ENCODE data around the gene ZNF827. TPM values are rescaled to one million over a fixed set of nuclear protein-coding genes. Genes with fewer than 3 reads are reported as not detected.

ZNF827 gene
- polyA plus RNA-seq, 1 donor from 2014 or later: 12.1 TPM

DNA sequence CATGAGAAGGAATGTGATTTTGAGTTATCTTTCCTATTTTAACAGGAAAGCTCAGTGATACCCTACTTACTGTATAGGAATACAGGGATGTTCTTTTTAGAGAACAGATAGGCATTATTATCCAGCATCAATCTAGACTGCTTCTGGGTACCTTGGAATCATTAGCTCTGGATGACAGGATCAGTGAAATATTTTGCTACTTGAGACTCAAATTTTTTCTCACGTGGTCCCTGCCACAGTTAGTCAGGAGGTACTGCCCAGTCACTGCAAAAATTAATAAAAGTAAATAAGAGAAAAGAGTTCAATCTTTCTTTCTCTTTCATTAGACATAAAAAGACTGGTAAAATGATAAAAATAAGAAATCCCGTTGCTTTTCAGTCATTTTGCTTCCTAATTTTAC lies 5.5 kb downstream of the ZNF827 start:
- Histone ChIP-seq H3K27me3 (ENCODE audit: insufficient read depth, low read depth, low read length) (no peaks in the 10 kb centered on the region), H4K20me1 (ENCODE audit: insufficient read depth) (peaks cover 15% of the 10 kb centered on the region), H3K4me3 (ENCODE audit: low read length) (no peak overlapping the region), H3K9ac (ENCODE audit: low read length) (no peak overlapping the region), H3K4me2 (ENCODE audit: low read length) (no peak overlapping the region), H2AFZ (ENCODE audit: low read depth, low read length) (no peak overlapping the region), H3K9me2 (ENCODE audit: insufficient read depth, low read length) (no peaks in the 10 kb centered on the region), H3K36me3 (ENCODE audit: insufficient read depth, low read length) (no peaks in the 10 kb centered on the region), H3K79me2 (replicated peaks; ENCODE audit: insufficient read depth, low read length) (peaks cover 81% of the 10 kb centered on the region), H3K27ac (ENCODE audit: low read length) (no peak overlapping the region), H3F3A (ENCODE audit: insufficient read depth, low read length, poor library complexity, severe bottlenecking) (no peaks in the 10 kb centered on the region), H3K9me3 (ENCODE audit: low read length) (no peaks in the 10 kb centered on the region)
- TF ChIP-seq, protein P1, sequence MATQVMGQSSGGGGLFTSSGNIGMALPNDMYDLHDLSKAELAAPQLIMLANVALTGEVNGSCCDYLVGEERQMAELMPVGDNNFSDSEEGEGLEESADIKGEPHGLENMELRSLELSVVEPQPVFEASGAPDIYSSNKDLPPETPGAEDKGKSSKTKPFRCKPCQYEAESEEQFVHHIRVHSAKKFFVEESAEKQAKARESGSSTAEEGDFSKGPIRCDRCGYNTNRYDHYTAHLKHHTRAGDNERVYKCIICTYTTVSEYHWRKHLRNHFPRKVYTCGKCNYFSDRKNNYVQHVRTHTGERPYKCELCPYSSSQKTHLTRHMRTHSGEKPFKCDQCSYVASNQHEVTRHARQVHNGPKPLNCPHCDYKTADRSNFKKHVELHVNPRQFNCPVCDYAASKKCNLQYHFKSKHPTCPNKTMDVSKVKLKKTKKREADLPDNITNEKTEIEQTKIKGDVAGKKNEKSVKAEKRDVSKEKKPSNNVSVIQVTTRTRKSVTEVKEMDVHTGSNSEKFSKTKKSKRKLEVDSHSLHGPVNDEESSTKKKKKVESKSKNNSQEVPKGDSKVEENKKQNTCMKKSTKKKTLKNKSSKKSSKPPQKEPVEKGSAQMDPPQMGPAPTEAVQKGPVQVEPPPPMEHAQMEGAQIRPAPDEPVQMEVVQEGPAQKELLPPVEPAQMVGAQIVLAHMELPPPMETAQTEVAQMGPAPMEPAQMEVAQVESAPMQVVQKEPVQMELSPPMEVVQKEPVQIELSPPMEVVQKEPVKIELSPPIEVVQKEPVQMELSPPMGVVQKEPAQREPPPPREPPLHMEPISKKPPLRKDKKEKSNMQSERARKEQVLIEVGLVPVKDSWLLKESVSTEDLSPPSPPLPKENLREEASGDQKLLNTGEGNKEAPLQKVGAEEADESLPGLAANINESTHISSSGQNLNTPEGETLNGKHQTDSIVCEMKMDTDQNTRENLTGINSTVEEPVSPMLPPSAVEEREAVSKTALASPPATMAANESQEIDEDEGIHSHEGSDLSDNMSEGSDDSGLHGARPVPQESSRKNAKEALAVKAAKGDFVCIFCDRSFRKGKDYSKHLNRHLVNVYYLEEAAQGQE (IDR thresholded peaks at IDR 0.05; ENCODE audit: borderline replicate concordance): no peak
- TF ChIP-seq, protein P2, sequence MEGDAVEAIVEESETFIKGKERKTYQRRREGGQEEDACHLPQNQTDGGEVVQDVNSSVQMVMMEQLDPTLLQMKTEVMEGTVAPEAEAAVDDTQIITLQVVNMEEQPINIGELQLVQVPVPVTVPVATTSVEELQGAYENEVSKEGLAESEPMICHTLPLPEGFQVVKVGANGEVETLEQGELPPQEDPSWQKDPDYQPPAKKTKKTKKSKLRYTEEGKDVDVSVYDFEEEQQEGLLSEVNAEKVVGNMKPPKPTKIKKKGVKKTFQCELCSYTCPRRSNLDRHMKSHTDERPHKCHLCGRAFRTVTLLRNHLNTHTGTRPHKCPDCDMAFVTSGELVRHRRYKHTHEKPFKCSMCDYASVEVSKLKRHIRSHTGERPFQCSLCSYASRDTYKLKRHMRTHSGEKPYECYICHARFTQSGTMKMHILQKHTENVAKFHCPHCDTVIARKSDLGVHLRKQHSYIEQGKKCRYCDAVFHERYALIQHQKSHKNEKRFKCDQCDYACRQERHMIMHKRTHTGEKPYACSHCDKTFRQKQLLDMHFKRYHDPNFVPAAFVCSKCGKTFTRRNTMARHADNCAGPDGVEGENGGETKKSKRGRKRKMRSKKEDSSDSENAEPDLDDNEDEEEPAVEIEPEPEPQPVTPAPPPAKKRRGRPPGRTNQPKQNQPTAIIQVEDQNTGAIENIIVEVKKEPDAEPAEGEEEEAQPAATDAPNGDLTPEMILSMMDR (IDR thresholded peaks at IDR 0.05; ENCODE audit: poor library complexity, severe bottlenecking): no peak
- TF ChIP-seq MXI1 (conservative IDR thresholded peaks at IDR 0.05; ENCODE audit: poor library complexity, severe bottlenecking) (no peak), EP300 (conservative IDR thresholded peaks at IDR 0.05; ENCODE audit: poor library complexity, severe bottlenecking) (no peak), POLR2AphosphoS5 (IDR thresholded peaks at IDR 0.05) (no peak), SMC3 (conservative IDR thresholded peaks at IDR 0.05; ENCODE audit: poor library complexity) (no peak), TAF1 (IDR thresholded peaks at IDR 0.05; ENCODE audit: low read depth) (no peak)

DNA sequence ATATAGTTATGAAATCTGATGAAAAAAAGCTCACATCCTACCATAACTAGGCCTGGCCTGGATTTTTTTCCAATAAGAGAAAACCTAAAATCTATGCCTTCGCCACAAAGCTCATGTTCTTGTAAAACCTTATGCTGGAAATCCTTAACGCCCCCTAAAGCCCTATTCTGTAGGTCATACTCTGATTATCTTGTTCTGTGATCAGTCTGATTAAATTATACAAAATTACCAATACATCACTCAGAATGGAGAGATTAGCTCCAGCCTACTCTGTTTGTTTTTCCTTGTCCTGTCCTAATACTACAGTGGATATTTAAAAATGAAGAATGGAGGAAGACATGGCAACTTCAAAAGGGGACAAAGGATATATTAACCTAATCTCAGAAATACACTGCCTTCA lies 7.2 kb downstream of the ZNF827 start:
- Histone ChIP-seq H3F3A (ENCODE audit: insufficient read depth, low read length, poor library complexity, severe bottlenecking) (no peaks in the 10 kb centered on the region), H3K9me2 (ENCODE audit: insufficient read depth, low read length) (no peaks in the 10 kb centered on the region), H3K4me2 (ENCODE audit: low read length) (no peak overlapping the region), H3K4me3 (ENCODE audit: low read length) (no peak overlapping the region), H3K27ac (ENCODE audit: low read length) (no peak overlapping the region), H2AFZ (ENCODE audit: low read depth, low read length) (no peak overlapping the region), H3K36me3 (ENCODE audit: insufficient read depth, low read length) (no peaks in the 10 kb centered on the region), H3K79me2 (replicated peaks; ENCODE audit: insufficient read depth, low read length) (peaks cover 93% of the 10 kb centered on the region), H3K9me3 (ENCODE audit: low read length) (no peaks in the 10 kb centered on the region), H4K20me1 (ENCODE audit: insufficient read depth) (peaks cover 20% of the 10 kb centered on the region), H3K9ac (ENCODE audit: low read length) (no peak overlapping the region), H3K27me3 (ENCODE audit: insufficient read depth, low read depth, low read length) (no peaks in the 10 kb centered on the region)
- no peak for TF ChIP-seq RAD21 (conservative IDR thresholded peaks at IDR 0.05)
- no peak for TF ChIP-seq MXI1 (conservative IDR thresholded peaks at IDR 0.05; ENCODE audit: poor library complexity, severe bottlenecking)
- TF ChIP-seq, protein P2 (IDR thresholded peaks at IDR 0.05; ENCODE audit: poor library complexity, severe bottlenecking): no peak
- no peak for TF ChIP-seq SMC3 (conservative IDR thresholded peaks at IDR 0.05; ENCODE audit: poor library complexity)
- TF ChIP-seq POLR2AphosphoS5 (IDR thresholded peaks at IDR 0.05): no peak
- TF ChIP-seq EZH2 (IDR thresholded peaks at IDR 0.05; ENCODE audit: borderline replicate concordance, insufficient read depth, low read length, poor library complexity, severe bottlenecking): no peak
- TF ChIP-seq, protein P1 (IDR thresholded peaks at IDR 0.05; ENCODE audit: borderline replicate concordance): no peak
- TF ChIP-seq TAF1 (IDR thresholded peaks at IDR 0.05; ENCODE audit: low read depth): no peak
- no peak for TF ChIP-seq EP300 (conservative IDR thresholded peaks at IDR 0.05; ENCODE audit: poor library complexity, severe bottlenecking)

Measured in neural cell (in vitro differentiated cells).